K562 (cell line): ENCODE measurements around the gene ZAP70. TPM values are rescaled to one million over a fixed set of nuclear protein-coding genes. Genes with fewer than 3 reads are reported as not detected.

ENCODE experiments used
- GTF2E2 ChIP-seq: fragments of 200-800 bp; sonication (Bioruptor generic); IDR thresholded peaks from 2 replicates; pipeline ENCODE4 v1.6.1; 2016; ENCODE audit warnings: missing genetic modification characterization, missing compliant biosample characterization
- MCM2 ChIP-seq: fragments of 450-650 bp; IDR thresholded peaks from 2 replicates; pipeline ENCODE4 v1.6.1; 2017; ENCODE audit warnings: low read depth, mild to moderate bottlenecking
- PHF20 ChIP-seq: fragments of 450-650 bp; IDR thresholded peaks from 2 replicates; pipeline ENCODE4 v1.6.1; 2018; ENCODE audit not compliant: partially characterized antibody
- RBM17 ChIP-seq: fragments of 200-400 bp; formaldehyde crosslinking; IDR thresholded peaks from 2 replicates; pipeline ENCODE4 v1.6.1; 2017; ENCODE audit warnings: low read depth, mild to moderate bottlenecking, low read length, borderline replicate concordance
- REST ChIP-seq, 2 experiments: fragments of 450-650 bp; formaldehyde crosslinking in 1 of 2; IDR thresholded peaks; 2 replicates each; pipeline versions ENCODE4 v1.4.0 to v1.6.1; 2014 to 2020; ENCODE audit warnings: mild to moderate bottlenecking in 2 of 2, borderline replicate concordance in 1 of 2, low read depth in 1 of 2
- SMARCE1 ChIP-seq: fragments of 450-650 bp; IDR thresholded peaks from 2 replicates; pipeline ENCODE4 v1.7.1; 2016; ENCODE audit warnings: mild to moderate bottlenecking
- SPI1 ChIP-seq: IDR thresholded peaks from 2 replicates; pipeline ENCODE4 v1.6.1; 2011; ENCODE audit warnings: low read depth, low read length, control low read depth, borderline replicate concordance
- ZNF212 ChIP-seq: fragments of 450-650 bp; formaldehyde crosslinking; IDR thresholded peaks from 2 replicates; pipeline ENCODE4 v1.4.0; 2020; ENCODE audit warnings: mild to moderate bottlenecking
- ZNF395 ChIP-seq: fragments of 200-800 bp; sonication (Bioruptor generic); IDR thresholded peaks from 2 replicates; pipeline ENCODE4 v1.6.1; 2017; ENCODE audit warnings: missing genetic modification characterization, missing compliant biosample characterization
- polyA plus RNA-seq, 8 experiments: library from polyadenylated mRNA; depleted of rRNA in 4 of 8; stranded (reverse) in 5 of 8; unstranded in 3 of 8; fragments of >200 nt; fragmentation: Nextera tagmentation in 2 of 8; fragmentation: Illumina TruSeq in 1 of 8; extraction: Ambion mirVana in 2 of 8; extraction: Trizol in 1 of 8; gene quantifications; 2 replicates each; pipeline versions ENCODE4 v1.2.1 to v1.2.3, GENCODE V29; 2011 to 2014; ENCODE audit warnings: inconsistent platforms in 1 of 8, missing spikeins in 1 of 8
- total RNA-seq, 7 experiments: library from RNA; depleted of rRNA in 6 of 7; stranded (reverse); fragments of >200 nt in 6 of 7; fragmentation: Illumina TruSeq in 2 of 7; extraction: Trizol in 2 of 7; gene quantifications; 2 replicates each; pipeline versions ENCODE4 v1.2.1 to v1.2.3, GENCODE V29; 2011 to 2021; ENCODE audit warnings: low replicate concordance in 1 of 7
- TF ChIP-seq, protein P1 (sequence below): IDR thresholded peaks from 3 replicates; pipeline ENCODE4 v1.6.1; 2011; ENCODE audit warnings: borderline replicate concordance, mild to moderate bottlenecking, moderate library complexity; ENCODE audit not compliant: insufficient read length; ENCODE audit errors: extremely low read depth
- TF ChIP-seq, protein P2 (sequence below): sonication (generic); formaldehyde crosslinking; IDR thresholded peaks from 2 replicates; pipeline ENCODE4 v1.8.0; 2022; ENCODE audit warnings: mild to moderate bottlenecking, missing genetic modification reagents
- TF ChIP-seq, protein P3 (sequence below): IDR thresholded peaks from 2 replicates; pipeline ENCODE4 v1.6.1; 2012; ENCODE audit warnings: low read depth, low read length, improper control_type of control experiment, borderline replicate concordance

The ZAP70 gene
- total and polyA plus RNA-seq, 9 of the 15 experiments (the other 6 are each of a cell fraction or from before 2014, with no cell fraction given), result 0.06 to 0.80 (median 0.21) TPM; not detected in 1

GRCh38 chr2:97755491-97755890 is 42.1 kb downstream of the ZAP70 start (continued):
- TF ChIP-seq, protein P1, sequence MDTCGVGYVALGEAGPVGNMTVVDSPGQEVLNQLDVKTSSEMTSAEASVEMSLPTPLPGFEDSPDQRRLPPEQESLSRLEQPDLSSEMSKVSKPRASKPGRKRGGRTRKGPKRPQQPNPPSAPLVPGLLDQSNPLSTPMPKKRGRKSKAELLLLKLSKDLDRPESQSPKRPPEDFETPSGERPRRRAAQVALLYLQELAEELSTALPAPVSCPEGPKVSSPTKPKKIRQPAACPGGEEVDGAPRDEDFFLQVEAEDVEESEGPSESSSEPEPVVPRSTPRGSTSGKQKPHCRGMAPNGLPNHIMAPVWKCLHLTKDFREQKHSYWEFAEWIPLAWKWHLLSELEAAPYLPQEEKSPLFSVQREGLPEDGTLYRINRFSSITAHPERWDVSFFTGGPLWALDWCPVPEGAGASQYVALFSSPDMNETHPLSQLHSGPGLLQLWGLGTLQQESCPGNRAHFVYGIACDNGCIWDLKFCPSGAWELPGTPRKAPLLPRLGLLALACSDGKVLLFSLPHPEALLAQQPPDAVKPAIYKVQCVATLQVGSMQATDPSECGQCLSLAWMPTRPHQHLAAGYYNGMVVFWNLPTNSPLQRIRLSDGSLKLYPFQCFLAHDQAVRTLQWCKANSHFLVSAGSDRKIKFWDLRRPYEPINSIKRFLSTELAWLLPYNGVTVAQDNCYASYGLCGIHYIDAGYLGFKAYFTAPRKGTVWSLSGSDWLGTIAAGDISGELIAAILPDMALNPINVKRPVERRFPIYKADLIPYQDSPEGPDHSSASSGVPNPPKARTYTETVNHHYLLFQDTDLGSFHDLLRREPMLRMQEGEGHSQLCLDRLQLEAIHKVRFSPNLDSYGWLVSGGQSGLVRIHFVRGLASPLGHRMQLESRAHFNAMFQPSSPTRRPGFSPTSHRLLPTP, result no peak
- TF ChIP-seq RBM17, result no peak
- no peak for TF ChIP-seq REST (IDR thresholded peaks at IDR 0.05; ENCODE audit: borderline replicate concordance)
- no peak for TF ChIP-seq REST (CRISPR knock-in tag; IDR thresholded peaks at IDR 0.05; ENCODE audit: low read depth)
- TF ChIP-seq, protein P2, sequence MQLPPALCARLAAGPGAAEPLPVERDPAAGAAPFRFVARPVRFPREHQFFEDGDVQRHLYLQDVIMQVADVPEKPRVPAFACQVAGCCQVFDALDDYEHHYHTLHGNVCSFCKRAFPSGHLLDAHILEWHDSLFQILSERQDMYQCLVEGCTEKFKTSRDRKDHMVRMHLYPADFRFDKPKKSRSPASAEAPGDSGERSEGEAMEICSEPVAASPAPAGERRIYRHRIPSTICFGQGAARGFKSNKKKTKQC (CRISPR knock-in tag), result no peak
- TF ChIP-seq SPI1, result no peak
- TF ChIP-seq ZNF395 (CRISPR knock-in tag), result no peak
- no peak for TF ChIP-seq GTF2E2 (tag)
- TF ChIP-seq MCM2, result no peak
- TF ChIP-seq, protein P3, sequence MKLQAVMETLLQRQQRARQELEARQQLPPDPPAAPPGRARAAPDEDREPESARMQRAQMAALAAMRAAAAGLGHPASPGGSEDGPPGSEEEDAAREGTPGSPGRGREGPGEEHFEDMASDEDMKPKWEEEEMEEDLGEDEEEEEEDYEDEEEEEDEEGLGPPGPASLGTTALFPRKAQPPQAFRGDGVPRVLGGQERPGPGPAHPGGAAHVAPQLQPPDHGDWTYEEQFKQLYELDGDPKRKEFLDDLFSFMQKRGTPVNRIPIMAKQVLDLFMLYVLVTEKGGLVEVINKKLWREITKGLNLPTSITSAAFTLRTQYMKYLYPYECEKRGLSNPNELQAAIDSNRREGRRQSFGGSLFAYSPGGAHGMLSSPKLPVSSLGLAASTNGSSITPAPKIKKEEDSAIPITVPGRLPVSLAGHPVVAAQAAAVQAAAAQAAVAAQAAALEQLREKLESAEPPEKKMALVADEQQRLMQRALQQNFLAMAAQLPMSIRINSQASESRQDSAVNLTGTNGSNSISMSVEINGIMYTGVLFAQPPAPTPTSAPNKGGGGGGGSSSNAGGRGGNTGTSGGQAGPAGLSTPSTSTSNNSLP, result no peak
- no peak for TF ChIP-seq PHF20
- TF ChIP-seq SMARCE1, result no peak
- no peak for TF ChIP-seq ZNF212 (CRISPR knock-in tag)
